ENCODE results near the gene MTA1. TPM values are rescaled to one million over a fixed set of nuclear protein-coding genes. Genes with fewer than 3 reads are reported as not detected.

MTA1 gene
- total RNA-seq, 1 donor from 2014 or later, result 64.1 TPM

- DNase-seq (ENCODE audit: low read depth), result no peak
- H3K4me3 ChIP-seq (ENCODE audit: low read depth, low read length), result peak within 1 kb of the TSS; percentile 80
- TF ChIP-seq CTCF (conservative IDR thresholded peaks at IDR 0.05; ENCODE audit: low read depth, low read length), result no peak
Measured at GRCh38 chr14:105474483-105475268, 55.0 kb downstream of the MTA1 start, which contains the start of gene CRIP2. CRIP2 (plus strand) TSS chr14:105474821; CDS start chr14:105474863, 42 bp downstream.

GRCh38 chr14:105475269-105476096, 55.9 kb downstream of the MTA1 start:
- TF ChIP-seq CTCF (conservative IDR thresholded peaks at IDR 0.05; ENCODE audit: low read depth, low read length), result no peak
- DNase-seq (ENCODE audit: low read depth), result no peak
- H3K4me3 ChIP-seq (ENCODE audit: low read depth, low read length), result peak overlapping the region; percentile 80

DNA sequence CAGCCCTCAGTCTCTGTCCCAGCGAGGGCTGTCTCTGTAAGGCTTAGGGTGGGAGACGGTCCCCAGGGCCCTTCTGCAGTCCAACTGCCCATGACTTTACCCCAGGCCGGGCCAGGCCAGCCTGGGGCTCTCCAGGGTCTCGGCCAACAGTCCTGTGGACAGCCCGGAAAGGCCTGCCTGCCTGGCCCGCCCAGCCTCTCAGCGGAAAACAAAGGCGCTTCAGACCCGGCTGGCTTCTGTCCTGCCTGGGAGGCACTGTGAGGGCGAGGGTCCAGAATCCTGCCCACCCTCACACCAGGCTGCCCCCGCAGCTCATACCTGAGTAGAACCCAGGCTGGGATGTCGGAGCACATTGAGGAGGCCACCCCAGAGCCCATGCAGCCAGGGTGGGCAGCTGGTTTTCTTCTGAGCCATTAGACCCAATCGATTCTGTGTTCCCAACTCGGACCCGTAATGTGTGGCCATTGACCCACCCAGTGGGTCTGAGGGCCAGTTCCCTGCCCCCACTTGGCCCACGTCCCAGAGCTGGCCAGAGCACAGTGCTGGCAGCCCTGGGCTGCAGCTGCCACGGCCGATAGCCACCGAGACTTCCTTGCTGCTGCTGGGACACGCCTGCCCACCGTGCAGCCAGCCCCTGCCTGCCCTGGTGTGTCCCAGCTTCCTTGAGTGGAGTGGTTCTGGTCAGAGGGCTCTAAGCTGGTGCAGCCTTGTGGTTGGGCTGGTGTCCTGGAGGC, 56.6 kb downstream of the MTA1 start:
- H3K4me3 ChIP-seq (ENCODE audit: low read depth, low read length), result peak overlapping the region; percentile 80
- DNase-seq (ENCODE audit: low read depth), result no peak
- TF ChIP-seq CTCF (conservative IDR thresholded peaks at IDR 0.05; ENCODE audit: low read depth, low read length), result no peak

DNA sequence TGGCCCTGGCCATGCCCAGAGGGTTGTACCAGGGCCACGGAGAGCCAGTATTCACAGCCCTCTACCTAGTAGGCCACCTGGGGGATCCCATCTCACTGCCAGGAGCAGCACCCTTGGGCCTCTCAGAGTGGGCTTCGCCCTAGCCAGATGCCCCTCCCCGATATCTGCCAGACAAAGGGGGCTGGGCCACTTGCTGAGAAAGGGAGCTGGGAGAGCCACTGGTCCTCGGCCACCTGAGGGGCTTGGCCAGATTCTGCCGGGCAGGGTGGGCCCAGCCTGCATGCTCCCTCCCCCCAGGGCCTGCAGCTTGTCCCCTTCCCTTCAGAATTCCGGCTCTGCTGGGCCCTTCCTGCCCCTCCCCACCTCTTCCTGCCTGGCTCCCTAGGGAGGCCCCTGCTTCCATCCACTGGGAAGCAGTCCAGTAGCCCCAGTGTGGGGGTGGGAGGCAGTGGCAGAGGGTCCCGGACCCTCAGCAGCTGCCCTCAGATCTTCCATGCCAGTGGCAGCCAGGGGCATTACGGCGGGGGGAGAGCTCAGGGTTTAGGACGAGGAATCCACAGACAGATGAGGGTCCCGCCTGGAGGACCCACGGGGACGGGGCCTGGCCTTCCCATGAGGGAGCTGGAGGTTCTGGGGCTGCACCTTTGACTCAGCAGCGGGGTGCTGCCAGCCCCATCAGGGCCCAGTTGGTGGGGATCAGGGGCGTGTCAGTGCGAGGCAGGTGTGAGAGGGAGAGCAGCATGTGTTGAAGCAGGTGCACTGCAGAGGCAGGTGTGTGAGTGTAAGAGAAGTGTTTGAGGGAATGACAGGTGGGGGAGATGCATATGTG, 57.4 kb downstream of the MTA1 start:
- H3K4me3 ChIP-seq (ENCODE audit: low read depth, low read length), result peak overlapping the region; percentile 80
- DNase-seq (ENCODE audit: low read depth), result no peak
- no peak for TF ChIP-seq CTCF (conservative IDR thresholded peaks at IDR 0.05; ENCODE audit: low read depth, low read length)

GRCh38 chr14:105477660-105478397, 58.2 kb downstream of the MTA1 start:
- TF ChIP-seq CTCF (conservative IDR thresholded peaks at IDR 0.05; ENCODE audit: low read depth, low read length), result no peak
- no peak for DNase-seq (ENCODE audit: low read depth)
- no peak overlapping the region for H3K4me3 ChIP-seq (ENCODE audit: low read depth, low read length)
